ENCODE measurements around the gene CHD9.
"Not testable (repeated sequence)": the region's sequence is repeated elsewhere in the genome, so short reads cannot be mapped to it uniquely, and the experiment has no call there.

The CHD9 gene

GRCh38 chr16:53036066-53036465 is 18.7 kb upstream of the CHD9 start:
- Histone ChIP-seq H3K9me3 (ENCODE audit: low read length) (no peaks in the 10 kb centered on the region), H3K36me3 (ENCODE audit: insufficient read depth, low read length) (no peaks in the 10 kb centered on the region), H3K9ac (ENCODE audit: low read length) (no peak overlapping the region), H3K27ac (ENCODE audit: low read depth, low read length) (no peak overlapping the region), H3K4me3 (ENCODE audit: low read depth in 1 of 2, low read length in 2 of 2) (no peak overlapping the region), H3K4me1 (ENCODE audit: insufficient read depth, low read length) (no peaks in the 10 kb centered on the region), H3K27me3 (ENCODE audit: control insufficient read depth in 1 of 2, insufficient read depth in 2 of 2, low read length in 2 of 2) (no peaks in the 10 kb centered on the region)

GRCh38 chr16:53036711-53037110 is 18.1 kb upstream of the CHD9 start:
- not testable (repeated sequence) for H3K27me3 ChIP-seq (ENCODE audit: control insufficient read depth in 1 of 2, insufficient read depth in 2 of 2, low read length in 2 of 2); H3K4me1 ChIP-seq (ENCODE audit: insufficient read depth, low read length); H3K9me3 ChIP-seq (ENCODE audit: low read length); H3K4me3 ChIP-seq (ENCODE audit: low read depth in 1 of 2, low read length in 2 of 2); H3K27ac ChIP-seq (ENCODE audit: low read depth, low read length); H3K9ac ChIP-seq (ENCODE audit: low read length); H3K36me3 ChIP-seq (ENCODE audit: insufficient read depth, low read length)

- peaks cover 11% of the 10 kb centered on the region for H3K4me1 ChIP-seq (ENCODE audit: insufficient read depth, low read length)
- no peak overlapping the region for H3K9ac ChIP-seq (ENCODE audit: low read length)
- H3K27ac ChIP-seq (ENCODE audit: low read depth, low read length), result no peak overlapping the region
Measured at GRCh38 chr16:53040788-53041187, 14.0 kb upstream of the CHD9 start.

GRCh38 chr16:53041320-53042051 is 13.3 kb upstream of the CHD9 start:
- Histone ChIP-seq H3K27me3 (ENCODE audit: control insufficient read depth in 1 of 2, insufficient read depth in 2 of 2, low read length in 2 of 2) (peaks cover 0 to 7% of the 10 kb centered on the region in 2 donors), H3K36me3 (ENCODE audit: insufficient read depth, low read length) (no peaks in the 10 kb centered on the region), H3K9ac (ENCODE audit: low read length) (no peak overlapping the region), H3K4me3 (ENCODE audit: low read depth in 1 of 2, low read length in 2 of 2) (no peak overlapping the region), H3K27ac (ENCODE audit: low read depth, low read length) (no peak overlapping the region), H3K9me3 (ENCODE audit: low read length) (no peaks in the 10 kb centered on the region), H3K4me1 (ENCODE audit: insufficient read depth, low read length) (peaks cover 11% of the 10 kb centered on the region)

More at GRCh38 chr16:53040788-53041187, 14.0 kb upstream of the CHD9 start:
- H3K36me3 ChIP-seq (ENCODE audit: insufficient read depth, low read length), result no peaks in the 10 kb centered on the region
- H3K27me3 ChIP-seq (ENCODE audit: control insufficient read depth in 1 of 2, insufficient read depth in 2 of 2, low read length in 2 of 2), result peaks cover 0 to 7% of the 10 kb centered on the region in 2 donors
- no peaks in the 10 kb centered on the region for H3K9me3 ChIP-seq (ENCODE audit: low read length)
- H3K4me3 ChIP-seq (ENCODE audit: low read depth in 1 of 2, low read length in 2 of 2), result no peak overlapping the region

- Histone ChIP-seq H3K4me3 (ENCODE audit: low read depth in 1 of 2, low read length in 2 of 2) (no peak overlapping the region), H3K27me3 (ENCODE audit: control insufficient read depth in 1 of 2, insufficient read depth in 2 of 2, low read length in 2 of 2) (peaks cover 0 to 7% of the 10 kb centered on the region in 2 donors), H3K36me3 (ENCODE audit: insufficient read depth, low read length) (no peaks in the 10 kb centered on the region), H3K4me1 (ENCODE audit: insufficient read depth, low read length) (peaks cover 11% of the 10 kb centered on the region), H3K27ac (ENCODE audit: low read depth, low read length) (no peak overlapping the region), H3K9ac (ENCODE audit: low read length) (no peak overlapping the region), H3K9me3 (ENCODE audit: low read length) (no peaks in the 10 kb centered on the region)
Measured at GRCh38 chr16:53042235-53042701, 12.5 kb upstream of the CHD9 start.

GRCh38 chr16:53043428-53043831 is 11.4 kb upstream of the CHD9 start:
- Histone ChIP-seq H3K27ac (ENCODE audit: low read depth, low read length) (no peak overlapping the region), H3K9me3 (ENCODE audit: low read length) (no peaks in the 10 kb centered on the region), H3K4me1 (ENCODE audit: insufficient read depth, low read length) (peaks cover 11% of the 10 kb centered on the region), H3K4me3 (ENCODE audit: low read depth in 1 of 2, low read length in 2 of 2) (no peak overlapping the region), H3K9ac (ENCODE audit: low read length) (no peak overlapping the region), H3K36me3 (ENCODE audit: insufficient read depth, low read length) (no peaks in the 10 kb centered on the region), H3K27me3 (ENCODE audit: control insufficient read depth in 1 of 2, insufficient read depth in 2 of 2, low read length in 2 of 2) (peaks cover 0 to 7% of the 10 kb centered on the region in 2 donors)

GRCh38 chr16:53043986-53044601 is 10.7 kb upstream of the CHD9 start:
- Histone ChIP-seq H3K27ac (ENCODE audit: low read depth, low read length) (no peak overlapping the region), H3K9ac (ENCODE audit: low read length) (no peak overlapping the region), H3K4me1 (ENCODE audit: insufficient read depth, low read length) (peaks cover 11% of the 10 kb centered on the region), H3K4me3 (ENCODE audit: low read depth in 1 of 2, low read length in 2 of 2) (no peak overlapping the region), H3K9me3 (ENCODE audit: low read length) (no peaks in the 10 kb centered on the region), H3K27me3 (ENCODE audit: control insufficient read depth in 1 of 2, insufficient read depth in 2 of 2, low read length in 2 of 2) (peaks cover 0 to 7% of the 10 kb centered on the region in 2 donors), H3K36me3 (ENCODE audit: insufficient read depth, low read length) (no peaks in the 10 kb centered on the region)

- Histone ChIP-seq H3K27ac (ENCODE audit: low read depth, low read length) (no peak overlapping the region), H3K27me3 (ENCODE audit: control insufficient read depth in 1 of 2, insufficient read depth in 2 of 2, low read length in 2 of 2) (peaks cover 0 to 7% of the 10 kb centered on the region in 2 donors), H3K4me3 (ENCODE audit: low read depth in 1 of 2, low read length in 2 of 2) (no peak overlapping the region), H3K4me1 (ENCODE audit: insufficient read depth, low read length) (peaks cover 11% of the 10 kb centered on the region), H3K9ac (ENCODE audit: low read length) (no peak overlapping the region), H3K36me3 (ENCODE audit: insufficient read depth, low read length) (no peaks in the 10 kb centered on the region), H3K9me3 (ENCODE audit: low read length) (no peaks in the 10 kb centered on the region)
Measured at GRCh38 chr16:53045341-53046220, 9.2 kb upstream of the CHD9 start.

- not testable (repeated sequence) for H3K27ac ChIP-seq (ENCODE audit: low read depth, low read length); H3K9me3 ChIP-seq (ENCODE audit: low read length); H3K4me3 ChIP-seq (ENCODE audit: low read depth in 1 of 2, low read length in 2 of 2); H3K27me3 ChIP-seq (ENCODE audit: control insufficient read depth in 1 of 2, insufficient read depth in 2 of 2, low read length in 2 of 2); H3K9ac ChIP-seq (ENCODE audit: low read length); H3K36me3 ChIP-seq (ENCODE audit: insufficient read depth, low read length)
- peaks cover 11% of the 10 kb centered on the region for H3K4me1 ChIP-seq (ENCODE audit: insufficient read depth, low read length)
Measured at GRCh38 chr16:53047515-53047914, 7.3 kb upstream of the CHD9 start.

- Histone ChIP-seq H3K36me3 (ENCODE audit: insufficient read depth, low read length) (no peaks in the 10 kb centered on the region), H3K9ac (ENCODE audit: low read length) (no peak overlapping the region), H3K9me3 (ENCODE audit: low read length) (no peaks in the 10 kb centered on the region), H3K4me1 (ENCODE audit: insufficient read depth, low read length) (peaks cover 11% of the 10 kb centered on the region), H3K27me3 (ENCODE audit: control insufficient read depth in 1 of 2, insufficient read depth in 2 of 2, low read length in 2 of 2) (peaks cover 0 to 7% of the 10 kb centered on the region in 2 donors), H3K4me3 (ENCODE audit: low read depth in 1 of 2, low read length in 2 of 2) (no peak overlapping the region), H3K27ac (ENCODE audit: low read depth, low read length) (no peak overlapping the region)
Measured at GRCh38 chr16:53048139-53048915, 6.5 kb upstream of the CHD9 start.

GRCh38 chr16:53051255-53051654 is 3.5 kb upstream of the CHD9 start:
- not testable (repeated sequence) for H3K36me3 ChIP-seq (ENCODE audit: insufficient read depth, low read length); H3K9me3 ChIP-seq (ENCODE audit: low read length); H3K9ac ChIP-seq (ENCODE audit: low read length); H3K27ac ChIP-seq (ENCODE audit: low read depth, low read length); H3K4me3 ChIP-seq (ENCODE audit: low read depth in 1 of 2, low read length in 2 of 2); H3K4me1 ChIP-seq (ENCODE audit: insufficient read depth, low read length); H3K27me3 ChIP-seq (ENCODE audit: control insufficient read depth in 1 of 2, insufficient read depth in 2 of 2, low read length in 2 of 2)

All from muscle layer of colon (tissue), 2 donors.